NCI-H146 (cell line): ENCODE measurements around the gene MOXD1.
"Not testable (repeated sequence)": the region's sequence is repeated elsewhere in the genome, so short reads cannot be mapped to it uniquely, and the experiment has no call there.

Experiments used
- DNase-seq: peaks from one replicate; lab custom pipeline; 2025; lab: John Stamatoyannopoulos, UW

Gene MOXD1

GRCh38 chr6:132351986-132352385, 49.3 kb downstream of the MOXD1 start:
- not testable (repeated sequence) for DNase-seq

DNA sequence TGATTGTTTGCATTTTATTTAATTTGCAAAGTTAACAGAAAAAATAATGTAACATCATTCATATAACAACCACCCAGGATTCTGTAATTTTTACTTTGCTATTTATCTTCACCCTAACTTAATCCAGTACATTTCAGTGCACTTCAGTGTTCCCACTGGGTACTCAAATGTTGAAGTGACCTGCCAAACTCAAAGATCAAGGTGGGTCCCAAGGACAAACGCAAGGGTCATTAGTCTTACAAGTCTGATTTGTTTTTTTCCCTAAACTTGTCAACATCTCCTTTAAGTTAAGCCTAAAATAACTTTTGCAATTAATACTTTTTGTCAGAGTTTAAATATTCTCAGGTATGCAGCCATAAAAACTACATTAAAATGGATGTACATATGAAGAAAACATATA, 53.0 kb downstream of the MOXD1 start:
- DNase-seq = no peak

GRCh38 chr6:132344811-132345210, 56.5 kb downstream of the MOXD1 start:
- no peak for DNase-seq

DNA sequence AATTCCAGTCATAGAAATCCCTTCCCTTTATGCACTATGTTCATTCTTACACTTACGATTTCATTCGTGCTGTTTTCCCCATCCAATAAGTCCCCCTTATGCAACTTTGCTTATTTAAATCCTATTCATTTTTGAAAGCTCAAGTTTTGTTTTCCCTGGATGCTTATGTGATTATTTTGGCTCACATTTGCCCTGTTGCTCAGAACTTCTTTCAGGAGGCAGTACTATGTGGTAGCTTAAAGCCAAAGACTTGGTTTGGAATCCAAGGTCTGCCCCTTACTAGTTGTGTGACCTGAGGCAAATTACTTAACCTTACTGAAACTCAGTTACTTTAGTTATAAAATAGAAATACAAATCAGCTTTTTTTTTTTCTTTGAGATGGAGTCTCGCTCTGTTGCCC, 59.6 kb downstream of the MOXD1 start:
- no peak for DNase-seq

- DNase-seq = no peak
These were observed 66.8 kb downstream of the MOXD1 start for GRCh38 chr6:132334521-132334885.

GRCh38 chr6:132333639-132334520, 67.4 kb downstream of the MOXD1 start:
- DNase-seq = no peak

DNA sequence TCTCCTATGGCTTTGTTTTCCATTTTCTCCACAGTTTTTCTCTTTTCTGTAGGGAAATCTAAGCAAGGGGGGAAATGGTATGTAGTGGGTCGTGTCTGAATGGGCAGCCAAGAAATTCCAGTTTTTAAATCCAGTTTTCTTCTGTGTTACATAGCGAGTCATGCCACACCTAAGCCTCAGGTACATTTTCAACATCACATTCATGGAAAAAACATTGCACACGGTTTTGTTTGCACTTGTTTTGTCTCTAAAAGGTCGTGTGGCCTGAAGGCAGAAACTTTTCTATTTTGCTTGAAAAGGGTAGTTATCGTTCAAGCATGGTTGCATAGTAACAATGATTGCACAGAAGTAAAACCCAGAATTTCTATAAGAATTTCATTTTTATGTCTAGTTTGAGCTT, 70.5 kb downstream of the MOXD1 start:
- DNase-seq = no peak

GRCh38 chr6:132322398-132322797, 78.9 kb downstream of the MOXD1 start:
- no peak for DNase-seq

DNA sequence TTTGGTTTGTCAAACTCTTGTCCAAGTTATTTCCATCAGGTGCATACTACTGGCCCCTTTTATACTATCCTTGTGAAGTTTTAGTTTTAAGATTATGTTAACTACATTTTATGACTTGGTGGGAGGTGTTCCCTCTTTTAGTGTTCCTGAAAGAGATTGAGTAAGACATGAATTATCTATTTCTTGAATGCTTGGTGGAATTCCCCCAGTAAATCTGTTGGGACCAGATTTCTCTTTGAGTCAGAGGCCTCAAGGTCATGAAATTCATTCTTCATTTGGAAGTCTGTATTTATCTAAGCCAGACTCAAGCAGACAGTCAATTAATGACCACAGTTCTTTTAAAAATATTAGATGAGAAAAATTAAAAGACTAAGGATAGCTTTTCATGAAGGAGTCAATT, 81.3 kb downstream of the MOXD1 start:
- DNase-seq = no peak

GRCh38 chr6:132316970-132317369, 84.3 kb downstream of the MOXD1 start:
- no peak for DNase-seq

GRCh38 chr6:132314432-132314831, 86.8 kb downstream of the MOXD1 start:
- no peak for DNase-seq

DNA sequence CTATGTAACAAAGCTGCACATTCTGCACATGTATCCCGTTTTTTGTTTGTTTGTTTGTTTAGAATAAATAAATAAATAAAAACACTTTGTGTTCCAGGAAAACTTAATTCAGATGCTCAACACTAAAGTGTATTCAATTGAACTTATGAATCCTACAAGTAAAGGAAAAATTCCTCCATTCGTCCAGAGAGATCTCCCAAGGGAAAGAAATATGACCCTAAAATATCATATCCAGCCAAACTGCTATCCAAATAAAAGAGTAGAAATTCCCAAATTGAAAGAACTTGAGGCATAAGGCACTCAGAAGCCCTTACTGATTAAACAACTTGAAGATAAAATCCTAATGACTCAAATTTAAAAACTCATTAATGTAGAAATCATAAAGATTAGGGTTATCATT, 90.4 kb downstream of the MOXD1 start:
- no peak for DNase-seq

GRCh38 chr6:132310151-132310550, 91.1 kb downstream of the MOXD1 start:
- not testable (repeated sequence) for DNase-seq

DNA sequence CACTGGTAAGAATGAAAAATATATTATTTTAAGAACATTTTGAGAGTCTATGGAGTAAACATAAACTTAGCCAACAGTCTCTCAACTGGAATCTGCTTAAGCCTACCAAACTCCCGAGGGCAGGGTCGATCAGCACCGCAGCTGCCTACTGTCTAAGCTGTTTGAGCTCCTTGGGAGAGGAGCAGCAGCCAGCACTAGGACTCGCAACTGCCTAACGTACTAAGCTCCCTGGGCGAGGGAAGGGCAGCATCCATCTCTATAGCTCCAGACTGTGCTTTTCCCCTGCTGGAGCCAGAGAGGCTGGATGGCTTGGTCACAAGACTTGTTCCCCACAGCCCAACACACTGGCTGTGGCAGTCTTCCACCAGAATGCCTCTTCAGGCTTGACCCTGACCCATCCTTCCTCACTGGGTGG, 96.4 kb downstream of the MOXD1 start:
- DNase-seq = no peak

DNA sequence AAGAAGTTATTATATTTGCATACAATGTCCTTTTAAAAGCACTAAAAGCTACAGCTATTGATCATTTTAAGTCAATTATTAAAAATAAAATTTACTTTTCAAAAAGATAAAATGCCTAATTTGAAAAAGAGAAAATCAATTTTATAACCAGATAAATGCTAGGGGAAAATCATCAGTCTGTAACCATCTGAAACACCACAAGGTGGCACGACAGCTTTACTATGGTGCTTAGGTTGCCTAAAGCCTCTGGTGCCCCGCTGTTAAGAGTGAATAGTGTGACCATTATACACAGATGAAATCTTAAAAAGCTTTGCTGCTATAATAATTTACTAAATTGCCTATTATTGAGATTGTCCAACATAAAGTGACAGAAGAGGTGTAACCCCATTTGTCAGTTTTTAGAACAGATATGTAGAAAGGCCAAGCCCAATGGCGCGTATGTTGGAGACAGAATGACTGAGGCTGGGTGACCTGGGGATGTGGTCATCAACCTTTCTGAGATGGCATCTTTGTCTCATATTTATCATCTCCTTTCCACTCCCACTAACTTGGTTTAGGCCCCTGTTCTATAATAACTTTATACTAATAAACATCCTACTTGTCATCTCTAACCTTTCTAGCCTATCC, 100.8 kb downstream of the MOXD1 start:
- DNase-seq = peak; percentile 64

- DNase-seq = peak; percentile 65
These were observed 102.8 kb downstream of the MOXD1 start for GRCh38 chr6:132298344-132298949.

DNA sequence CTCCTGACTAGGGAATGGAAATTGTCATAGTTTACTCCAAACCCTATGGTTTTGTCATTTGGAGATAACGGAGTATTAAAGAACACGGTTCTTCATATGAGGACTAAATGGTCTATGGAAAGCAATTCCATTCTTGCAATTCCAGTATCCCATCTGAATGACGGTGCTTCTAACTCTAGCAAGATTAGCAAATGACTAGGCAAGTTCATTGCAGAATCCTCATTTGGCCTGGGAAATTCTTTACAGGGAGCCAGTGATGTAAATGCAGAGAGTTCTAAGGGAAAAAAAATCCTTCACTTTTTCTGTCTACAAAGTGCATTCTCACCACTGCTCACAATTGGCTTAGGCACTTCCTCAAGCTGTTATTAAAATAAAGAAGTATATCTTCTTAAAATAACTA, 111.5 kb downstream of the MOXD1 start:
- no peak for DNase-seq

GRCh38 chr6:132287101-132287500, 114.2 kb downstream of the MOXD1 start:
- DNase-seq = no peak

DNA sequence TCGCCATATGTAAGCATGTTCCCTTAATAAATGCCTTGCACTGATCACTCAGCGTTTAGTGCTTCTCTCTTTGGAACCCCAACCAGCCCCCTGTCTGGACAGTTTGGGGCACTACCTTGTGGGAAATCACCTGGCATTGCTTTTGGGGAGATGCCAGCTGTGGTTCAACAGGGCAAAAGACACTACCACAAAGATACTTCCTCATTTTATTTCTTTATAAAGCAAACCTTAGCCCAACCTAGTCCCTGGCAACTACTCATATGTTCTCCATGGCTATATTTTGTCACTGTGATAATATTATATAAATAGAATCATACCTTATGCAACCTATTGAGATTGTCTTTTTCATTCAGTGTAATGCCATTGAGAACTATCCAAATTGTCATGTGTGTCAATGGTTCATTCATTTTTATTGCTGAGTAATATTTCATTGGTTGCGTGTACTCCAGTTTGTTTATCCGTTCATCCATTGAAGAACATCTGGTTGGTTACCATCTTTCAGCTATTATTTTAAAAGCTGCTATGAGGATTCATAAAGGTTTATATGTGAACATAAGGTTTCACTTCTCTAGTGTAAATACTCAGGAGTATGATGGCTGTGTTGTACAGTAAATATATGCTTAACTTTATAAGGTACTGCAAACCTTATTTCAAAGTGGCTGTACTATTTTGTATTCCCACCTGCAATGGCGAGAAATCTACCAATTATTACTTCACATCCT, 114.8 kb downstream of the MOXD1 start:
- no peak for DNase-seq

GRCh38 chr6:132285004-132285780, 116.1 kb downstream of the MOXD1 start:
- no peak for DNase-seq

GRCh38 chr6:132282696-132283095, 118.6 kb downstream of the MOXD1 start:
- no peak for DNase-seq

GRCh38 chr6:132280436-132280835, 120.8 kb downstream of the MOXD1 start:
- DNase-seq = no peak
